Retina (tissue), 1 donor: ENCODE measurements around the gene GIPC3.
"Not testable (repeated sequence)": the region's sequence is repeated elsewhere in the genome, so short reads cannot be mapped to it uniquely, and the experiment has no call there.

Experiments
- DNase-seq: peaks from one replicate; pipeline ENCODE4 v3.0.0-alpha.2; 2016

Gene GIPC3

GRCh38 chr19:3620145-3620816, 35.0 kb downstream of the GIPC3 start:
- no peak for DNase-seq

DNA sequence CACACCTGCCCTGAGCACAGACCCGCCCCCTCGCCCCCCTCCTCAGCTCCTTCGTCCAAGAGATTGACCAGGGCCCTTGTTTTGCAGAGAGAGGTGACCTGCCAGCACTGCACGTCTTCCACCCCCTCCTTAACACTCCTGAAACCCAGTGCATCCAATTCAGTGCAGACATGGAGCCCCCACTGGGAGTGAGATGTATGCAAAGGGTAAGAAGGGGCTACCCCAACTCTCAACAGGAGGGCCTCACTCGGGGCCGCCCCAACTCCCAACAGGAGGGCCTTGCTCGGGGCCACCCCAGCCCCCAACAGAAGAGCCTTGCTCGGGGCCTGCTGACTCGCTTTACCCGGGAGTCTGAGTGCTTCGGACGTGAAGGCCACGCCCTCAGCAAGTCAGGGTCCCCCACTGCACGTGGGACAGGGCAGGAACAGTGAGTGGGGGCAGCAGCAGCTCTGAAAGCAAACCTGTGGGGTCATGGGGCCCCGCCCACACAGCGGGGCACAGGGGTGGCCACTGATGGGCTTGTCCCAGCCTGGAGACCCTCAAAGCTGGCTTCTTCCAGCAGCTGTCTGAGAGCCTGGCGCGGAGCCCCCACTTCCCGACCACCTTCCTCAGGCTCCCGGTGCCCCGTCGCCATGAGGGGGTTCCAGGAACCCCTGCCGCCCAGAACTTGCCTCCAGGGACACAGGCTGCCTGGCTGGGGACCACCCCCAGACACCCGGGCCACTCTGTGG, 35.7 kb downstream of the GIPC3 start:
- DNase-seq, result no peak

DNA sequence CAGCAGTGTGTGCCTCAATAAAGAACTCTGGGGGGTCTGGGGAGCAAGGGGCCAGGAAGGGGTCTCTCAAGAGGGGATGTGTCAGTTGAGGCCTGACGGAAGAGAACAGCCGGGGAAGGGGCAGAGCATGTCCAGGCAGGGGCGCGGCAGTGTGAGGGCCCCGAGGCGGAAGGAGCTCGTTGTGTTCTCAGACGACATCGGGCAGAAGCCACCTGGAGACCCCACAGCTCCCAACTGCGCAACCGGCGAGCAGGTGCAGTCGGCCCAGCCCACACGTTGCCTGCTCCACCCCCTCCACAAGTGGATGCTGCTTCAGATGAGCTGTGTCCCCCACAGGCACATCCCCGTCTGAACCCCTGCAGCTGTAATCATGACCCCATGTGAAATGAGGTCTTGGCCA, 36.4 kb downstream of the GIPC3 start:
- no peak for DNase-seq

GRCh38 chr19:3622224-3622623, 36.9 kb downstream of the GIPC3 start:
- no peak for DNase-seq

GRCh38 chr19:3623716-3624115, 38.4 kb downstream of the GIPC3 start:
- DNase-seq, result no peak

- DNase-seq, result no peak
These were observed 40.8 kb downstream of the GIPC3 start for GRCh38 chr19:3625996-3626472.

DNA sequence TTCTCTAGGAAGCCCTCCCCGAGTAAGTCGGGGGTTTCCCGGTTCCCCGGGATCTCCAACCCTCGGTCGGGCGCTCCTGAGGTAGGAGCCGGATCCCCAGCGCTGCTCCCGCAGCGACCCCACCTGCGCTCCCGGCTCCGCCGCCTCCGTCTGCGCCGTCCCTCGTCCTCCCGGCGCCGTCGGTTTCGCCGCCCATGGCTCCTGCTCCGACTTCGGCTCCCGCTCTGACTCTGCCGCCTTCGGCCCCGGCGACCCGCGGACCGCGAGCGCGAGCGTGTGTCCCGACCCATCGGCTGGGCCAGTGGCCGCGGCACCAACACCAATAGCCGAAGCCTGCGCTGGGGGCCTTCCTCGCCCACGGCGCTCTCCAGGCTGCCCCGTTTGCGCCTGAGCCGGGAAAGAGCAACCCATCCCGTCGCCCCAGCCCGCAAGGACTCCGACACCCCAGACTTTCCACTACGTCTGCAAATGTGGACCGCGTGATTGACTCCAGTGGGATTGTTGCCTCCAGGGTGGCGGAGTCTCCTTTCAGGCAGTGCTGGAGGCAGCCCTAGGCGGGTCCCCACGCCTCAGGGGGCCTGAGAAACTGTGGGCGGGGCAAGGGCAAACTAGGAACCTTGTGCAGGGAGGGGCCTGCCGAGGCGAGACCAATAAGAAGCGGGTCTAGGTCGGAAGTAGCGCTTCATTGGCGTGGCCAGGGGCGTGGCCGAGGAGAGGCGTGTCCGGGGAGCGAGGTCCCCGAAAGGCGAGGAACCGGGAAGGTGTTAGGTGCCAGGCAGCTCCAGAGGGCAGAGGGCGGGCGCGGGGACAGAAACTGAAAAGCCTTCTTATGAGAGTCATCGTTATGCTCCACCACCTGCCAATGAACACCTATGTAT, 41.4 kb downstream of the GIPC3 start, which contains the start of gene CACTIN:
Gene CACTIN (minus strand): TSS at position 318 of the 878 bp plus-strand sequence. CDS start 28 bp downstream, at position 290.
- peak; percentile 100 for DNase-seq

- DNase-seq, result no peak
These were observed 42.1 kb downstream of the GIPC3 start for GRCh38 chr19:3627351-3627723.

- DNase-seq, result not testable (repeated sequence)
These were observed 43.5 kb downstream of the GIPC3 start for GRCh38 chr19:3628766-3629165.

DNA sequence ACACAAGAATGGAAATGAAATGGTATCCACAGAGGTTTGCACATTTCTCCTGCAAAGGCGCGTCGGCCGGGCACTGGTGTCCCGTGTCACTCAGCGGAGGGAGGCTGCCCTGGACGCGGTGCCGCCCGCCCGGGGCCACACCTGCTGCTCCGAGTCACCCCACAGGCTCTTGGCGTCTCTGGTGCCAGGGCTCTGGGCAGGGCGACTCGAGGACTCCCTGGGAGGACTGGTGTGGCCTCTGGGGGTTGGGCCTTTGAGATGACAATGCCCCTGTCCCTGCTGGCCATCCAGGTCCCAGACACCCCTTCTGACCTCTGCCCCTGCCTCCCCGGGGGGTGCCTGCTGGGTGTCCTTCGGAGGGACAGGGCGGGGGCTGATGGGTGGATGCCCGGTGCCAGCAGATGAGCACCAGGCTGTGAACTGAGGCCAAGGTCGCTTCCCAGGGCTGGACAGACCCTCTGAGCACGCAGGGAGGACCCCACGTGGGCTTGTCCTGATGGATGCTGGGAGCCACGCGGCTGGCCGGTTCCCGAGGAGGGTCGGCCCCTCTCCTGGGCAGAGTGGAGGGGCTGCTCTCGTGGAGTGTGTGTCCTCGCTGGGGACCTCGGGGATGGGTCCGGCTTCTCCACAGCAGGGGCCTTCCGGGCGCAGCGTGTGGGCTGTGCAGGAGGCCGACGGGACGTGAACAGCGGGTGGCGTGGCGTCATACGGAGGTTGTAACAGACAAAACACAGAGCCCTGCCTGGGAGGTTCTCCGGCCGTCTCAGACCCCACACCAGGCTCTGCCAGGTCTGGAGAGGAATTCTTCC, 46.0 kb downstream of the GIPC3 start:
- no peak for DNase-seq

DNA sequence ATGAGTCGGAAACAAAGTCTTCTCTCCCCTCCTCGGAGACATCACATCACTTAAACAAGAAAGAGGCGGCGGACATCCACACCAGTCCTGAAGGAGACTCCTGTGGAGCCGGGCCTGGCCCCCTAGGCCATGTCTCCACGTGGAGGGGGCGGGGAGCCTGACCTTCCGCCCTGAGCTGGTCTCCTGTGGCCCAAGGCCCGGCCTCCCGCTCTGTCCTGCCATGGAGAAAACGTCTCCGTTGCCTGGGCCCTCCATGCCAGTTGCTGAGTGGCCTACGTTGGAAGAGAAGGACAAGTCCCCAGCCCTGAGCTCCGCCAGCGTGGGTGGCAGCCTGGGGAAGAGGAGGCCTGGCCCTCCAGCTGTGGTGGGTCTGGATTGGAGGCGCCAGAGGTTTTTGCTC, 46.8 kb downstream of the GIPC3 start:
- no peak for DNase-seq

GRCh38 chr19:3632739-3633558, 47.7 kb downstream of the GIPC3 start:
- DNase-seq, result no peak

DNA sequence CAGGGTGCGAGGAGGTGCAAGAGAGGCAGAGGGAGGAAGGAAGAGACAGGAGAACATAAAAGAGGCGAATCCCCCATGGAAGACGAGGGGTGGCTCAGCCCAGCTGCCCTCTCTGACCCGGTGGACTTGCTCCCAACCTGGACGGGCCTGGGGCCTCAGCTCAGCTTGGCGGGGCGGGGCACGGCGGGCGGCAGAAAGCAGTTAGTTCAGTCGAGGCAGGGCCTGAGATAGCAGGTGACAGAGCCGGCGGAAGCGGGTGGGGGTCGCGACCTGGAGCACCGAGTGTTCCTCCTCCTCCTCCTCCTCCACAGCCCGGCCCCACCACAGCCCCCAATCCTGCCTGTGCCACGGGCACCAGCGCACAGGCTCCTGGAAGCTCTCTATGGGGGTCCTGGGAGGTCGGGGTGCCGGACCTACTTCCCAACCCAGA, 48.3 kb downstream of the GIPC3 start:
- no peak for DNase-seq

GRCh38 chr19:3634496-3635045, 49.3 kb downstream of the GIPC3 start:
- DNase-seq, result no peak

DNA sequence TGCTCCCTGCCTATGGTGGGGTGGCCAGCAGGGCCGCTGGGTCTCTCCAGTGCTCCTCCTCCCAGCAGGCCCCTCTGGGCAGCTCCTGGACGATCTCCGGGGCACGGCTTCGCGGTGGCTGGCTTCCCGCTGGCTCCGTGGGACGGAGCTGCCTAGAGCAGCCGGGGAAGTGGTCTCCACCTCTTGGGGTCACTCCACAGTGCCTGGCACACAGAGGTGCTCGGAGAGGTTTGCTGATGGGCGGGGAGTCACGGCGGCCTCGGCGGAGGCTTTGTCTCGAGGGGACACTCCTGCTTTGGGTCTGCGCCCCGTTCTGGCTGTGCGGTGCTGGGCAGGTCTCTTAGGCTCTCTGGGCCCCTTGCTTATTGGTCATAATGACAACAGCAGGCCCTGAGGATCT, 51.2 kb downstream of the GIPC3 start:
- no peak for DNase-seq

GRCh38 chr19:3636962-3637361, 51.7 kb downstream of the GIPC3 start:
- DNase-seq, result no peak

DNA sequence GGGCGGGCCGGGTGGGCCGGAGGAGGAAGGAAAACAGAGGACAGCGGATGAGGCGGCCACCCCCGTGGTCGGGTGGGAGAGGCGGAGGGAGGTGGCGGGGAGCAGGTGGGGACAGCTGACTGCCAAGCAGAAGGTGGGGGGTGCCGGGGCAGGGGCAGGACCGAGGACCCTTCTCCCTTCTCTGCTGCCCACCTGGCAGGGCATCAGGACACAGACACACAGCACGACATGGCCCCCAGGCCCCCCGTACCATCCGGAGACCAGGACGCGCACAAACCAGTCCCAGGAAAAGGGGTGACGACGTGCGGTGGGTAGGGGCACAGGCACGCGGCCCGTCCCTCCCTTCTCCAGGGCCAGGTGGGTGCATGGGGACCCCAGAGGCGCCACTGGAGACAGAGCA, 52.3 kb downstream of the GIPC3 start:
- no peak for DNase-seq

- no peak for DNase-seq
These were observed 53.2 kb downstream of the GIPC3 start for GRCh38 chr19:3638208-3639193.

DNA sequence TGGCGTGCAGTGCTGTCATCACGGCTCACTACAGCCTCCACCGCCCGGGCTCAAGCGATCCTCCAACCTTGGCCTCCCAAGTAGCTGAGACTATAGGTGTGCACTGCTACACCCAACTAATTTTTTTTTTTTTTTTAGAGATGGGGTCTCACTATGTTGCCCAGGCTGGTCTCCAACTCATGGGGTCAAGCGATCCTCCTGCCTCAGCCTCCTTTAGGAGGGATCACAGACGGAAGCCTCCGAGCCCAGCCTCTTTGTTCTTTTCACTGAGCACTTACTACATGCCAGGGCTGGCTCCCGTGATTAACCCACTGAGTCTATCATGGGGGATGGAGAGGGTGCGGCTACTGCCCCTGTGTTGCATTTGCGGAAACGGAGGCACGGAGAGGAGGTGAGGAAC, 54.2 kb downstream of the GIPC3 start:
- no peak for DNase-seq
